Measurements from ENCODE around the gene SIRT7.

SIRT7 gene

GRCh38 chr17:81863123-81863675, 54.8 kb downstream of the SIRT7 start:
- no peak for TF ChIP-seq CTCF (conservative IDR thresholded peaks at IDR 0.05; ENCODE audit: low read depth, low read length)
- no peak overlapping the region for H3K4me3 ChIP-seq (ENCODE audit: low read depth, low read length)
- DNase-seq (ENCODE audit: low read depth), result no peak

All from choroid plexus epithelial cell (primary cell).